WTC11 (cell line): Measurements from ENCODE around the gene POM121L2. TPM values are rescaled to one million over a fixed set of nuclear protein-coding genes. Genes with fewer than 3 reads are reported as not detected.

Experiments used
- ATAC-seq: fragments of 200-7000 bp; cut with Tn5 transposase; 2 replicates; pipeline ENCODE4 v1.10.0; 2021; ENCODE audit warnings: mild to moderate bottlenecking, moderate library complexity
- CTCF ChIA-PET: fragments of 300-600 bp; sonication (Branson Sonifier 250); formaldehyde crosslinking; loops from one replicate; lab custom pipeline; 2021; ENCODE audit warnings: antibody characterized with exemption; lab: Charles Lee
- POLR2A ChIA-PET: fragments of 350-600 bp; sonication (Branson Sonifier 250); formaldehyde crosslinking; loops from one replicate; lab custom pipeline; 2021; ENCODE audit warnings: antibody characterized with exemption; lab: Charles Lee
- DNase-seq: peaks from one replicate; pipeline ENCODE4 v3.0.0; 2021; ENCODE audit warnings: low spot score
- H3K27ac Mint-ChIP-seq: 2 replicates; pipeline ENCODE4 v1.8.0; 2021; ENCODE audit warnings: mixed read lengths
- H3K27me3 Mint-ChIP-seq: 2 replicates; pipeline ENCODE4 v1.8.0; 2021; ENCODE audit warnings: low read depth, mild to moderate bottlenecking, moderate library complexity, mixed read lengths
- H3K36me3 Mint-ChIP-seq: 2 replicates; pipeline ENCODE4 v1.8.0; 2021; ENCODE audit warnings: mixed read lengths
- H3K4me1 Mint-ChIP-seq: 2 replicates; pipeline ENCODE4 v1.8.0; 2022; ENCODE audit warnings: mixed read lengths
- H3K4me3 Mint-ChIP-seq: 2 replicates; pipeline ENCODE4 v1.8.0; 2021; ENCODE audit warnings: mild to moderate bottlenecking, moderate library complexity, mixed read lengths
- H3K9me3 Mint-ChIP-seq: 2 replicates; pipeline ENCODE4 v1.8.0; 2021; ENCODE audit warnings: mixed read lengths
- ATF3 ChIP-seq: sonication (generic); formaldehyde crosslinking; conservative IDR thresholded peaks from 2 replicates; pipeline ENCODE4 v1.8.1; 2022; ENCODE audit warnings: mild to moderate bottlenecking, missing genetic modification reagents
- CBFB ChIP-seq: sonication (generic); formaldehyde crosslinking; IDR thresholded peaks from 2 replicates; pipeline ENCODE4 v1.8.1; 2022; ENCODE audit warnings: mild to moderate bottlenecking, low read depth, missing genetic modification reagents
- CDX4 ChIP-seq: fragments of 250-450 bp; sonication (Bioruptor Pico); IDR thresholded peaks from 2 replicates; pipeline ENCODE4 v1.9.0; 2021; ENCODE audit warnings: moderate library complexity, mild to moderate bottlenecking, inconsistent platforms, borderline replicate concordance
- CREM ChIP-seq: sonication (generic); formaldehyde crosslinking; IDR thresholded peaks from 2 replicates; pipeline ENCODE4 v1.8.1; 2022; ENCODE audit warnings: mild to moderate bottlenecking, missing genetic modification reagents, moderate library complexity
- E2F1 ChIP-seq: sonication (generic); formaldehyde crosslinking; IDR thresholded peaks from 2 replicates; pipeline ENCODE4 v1.8.0; 2022; ENCODE audit warnings: mild to moderate bottlenecking, missing genetic modification reagents
- E2F4 ChIP-seq: sonication (generic); formaldehyde crosslinking; IDR thresholded peaks from 2 replicates; pipeline ENCODE4 v1.8.1; 2022; ENCODE audit warnings: low read depth, mild to moderate bottlenecking, moderate library complexity, missing genetic modification reagents, borderline replicate concordance
- FOXJ3 ChIP-seq: sonication (generic); formaldehyde crosslinking; IDR thresholded peaks from 2 replicates; pipeline ENCODE4 v1.9.0; 2021; ENCODE audit warnings: missing genetic modification reagents, mild to moderate bottlenecking, borderline replicate concordance
- FOXP1 ChIP-seq: sonication (generic); formaldehyde crosslinking; IDR thresholded peaks from 2 replicates; pipeline ENCODE4 v1.8.0; 2022; ENCODE audit warnings: missing genetic modification reagents, mild to moderate bottlenecking, moderate library complexity, borderline replicate concordance
- GABPB1 ChIP-seq: sonication (generic); formaldehyde crosslinking; IDR thresholded peaks from 2 replicates; pipeline ENCODE4 v1.8.1; 2023; ENCODE audit warnings: mild to moderate bottlenecking, missing genetic modification reagents
- GRHL2 ChIP-seq: fragments of 250-450 bp; sonication (Bioruptor Pico); IDR thresholded peaks from 2 replicates; pipeline ENCODE4 v1.8.0; 2022; ENCODE audit warnings: mild to moderate bottlenecking, moderate library complexity; ENCODE audit not compliant: insufficient replicate concordance, severe bottlenecking
- GTF2I ChIP-seq: fragments of 250-450 bp; sonication (Bioruptor Pico); conservative IDR thresholded peaks from 2 replicates; pipeline ENCODE4 v1.4.0; 2021; ENCODE audit warnings: mild to moderate bottlenecking
- IRF1 ChIP-seq: sonication (generic); formaldehyde crosslinking; IDR thresholded peaks from 2 replicates; pipeline ENCODE4 v1.8.0; 2023; ENCODE audit warnings: missing genetic modification reagents
- JAZF1 ChIP-seq: fragments of 250-450 bp; sonication (Bioruptor Pico); IDR thresholded peaks from 2 replicates; pipeline ENCODE4 v1.9.0; 2021; ENCODE audit warnings: moderate library complexity, mild to moderate bottlenecking, inconsistent platforms
- NFYB ChIP-seq: sonication (generic); formaldehyde crosslinking; conservative IDR thresholded peaks from 2 replicates; pipeline ENCODE4 v1.8.0; 2022; ENCODE audit warnings: low read depth, missing genetic modification reagents
- OVOL2 ChIP-seq: fragments of 250-450 bp; sonication (Bioruptor Pico); IDR thresholded peaks from 2 replicates; pipeline ENCODE4 v1.9.0; 2021; ENCODE audit warnings: mild to moderate bottlenecking, borderline replicate concordance
- PRRX2 ChIP-seq: fragments of 250-450 bp; sonication (Bioruptor Pico); IDR thresholded peaks from 2 replicates; pipeline ENCODE4 v1.8.0; 2021; ENCODE audit warnings: mild to moderate bottlenecking
- SMAD3 ChIP-seq: sonication (generic); formaldehyde crosslinking; IDR thresholded peaks from 2 replicates; pipeline ENCODE4 v1.8.0; 2022; ENCODE audit warnings: missing genetic modification reagents, mild to moderate bottlenecking, borderline replicate concordance
- TEAD1 ChIP-seq: sonication (generic); formaldehyde crosslinking; IDR thresholded peaks from 2 replicates; pipeline ENCODE4 v1.8.0; 2022; ENCODE audit warnings: mild to moderate bottlenecking, missing genetic modification reagents
- ZNF138 ChIP-seq: sonication (generic); formaldehyde crosslinking; conservative IDR thresholded peaks from 2 replicates; pipeline ENCODE4 v1.8.1; 2022; ENCODE audit warnings: mild to moderate bottlenecking, moderate library complexity, missing genetic modification reagents
- ZNF219 ChIP-seq: sonication (generic); formaldehyde crosslinking; IDR thresholded peaks from 2 replicates; pipeline ENCODE4 v1.8.0; 2023; ENCODE audit warnings: missing genetic modification reagents, mild to moderate bottlenecking, borderline replicate concordance
- ZNF232 ChIP-seq: sonication (generic); formaldehyde crosslinking; IDR thresholded peaks from 2 replicates; pipeline ENCODE4 v1.8.0; 2022; ENCODE audit warnings: mild to moderate bottlenecking, missing genetic modification reagents
- ZNF263 ChIP-seq: sonication (generic); formaldehyde crosslinking; IDR thresholded peaks from 2 replicates; pipeline ENCODE4 v1.8.1; 2022; ENCODE audit warnings: low read depth, mild to moderate bottlenecking, moderate library complexity, missing genetic modification reagents
- ZNF396 ChIP-seq: fragments of 250-450 bp; sonication (Bioruptor Pico); IDR thresholded peaks from 2 replicates; pipeline ENCODE4 v1.8.0; 2021; ENCODE audit warnings: mild to moderate bottlenecking, moderate library complexity, borderline replicate concordance
- ZNF532 ChIP-seq: fragments of 250-450 bp; sonication (Bioruptor Pico); IDR thresholded peaks from 2 replicates; pipeline ENCODE4 v1.9.0; 2021; ENCODE audit warnings: mild to moderate bottlenecking, borderline replicate concordance
- total RNA-seq: library from RNA; stranded (reverse); gene quantifications from 3 replicates; pipeline ENCODE4 v1.2.3, GENCODE V29; 2021

Gene POM121L2
- total RNA-seq, 1 experiment from 2014 or later, result 0.13 TPM

GRCh38 chr6:27359231-27359630, 47.2 kb upstream of the POM121L2 start:
- TF ChIP-seq GRHL2 (CRISPR knock-in tag) (no peak), ATF3 (CRISPR knock-in tag) (no peak), CREM (no peak), IRF1 (CRISPR knock-in tag) (no peak), GTF2I (CRISPR knock-in tag) (no peak), ZNF138 (CRISPR knock-in tag) (no peak), ZNF532 (CRISPR knock-in tag) (no peak)
- Mint-ChIP-seq H3K4me1 (no peaks in the 10 kb centered on the region), H3K36me3 (peaks cover 58% of the 10 kb centered on the region), H3K9me3 (peaks cover 60% of the 10 kb centered on the region), H3K4me3 (no peak overlapping the region), H3K27ac (no peak overlapping the region), H3K27me3 (no peaks in the 10 kb centered on the region)
- no peak for ATAC-seq
- POLR2A ChIA-PET, result no interaction called here
- CTCF ChIA-PET, result no interaction called here
- no peak for DNase-seq

- ATAC-seq, result no peak
- POLR2A ChIA-PET, result no interaction called here
- Mint-ChIP-seq H3K27ac (no peak overlapping the region), H3K36me3 (peaks cover 58% of the 10 kb centered on the region), H3K4me3 (no peak overlapping the region), H3K9me3 (peaks cover 63% of the 10 kb centered on the region), H3K4me1 (no peaks in the 10 kb centered on the region), H3K27me3 (peaks cover 3% of the 10 kb centered on the region)
- no peak for DNase-seq
- CTCF ChIA-PET, result no interaction called here
- no peak for TF ChIP-seq ZNF396
- TF ChIP-seq PRRX2 (CRISPR knock-in tag), result no peak
- TF ChIP-seq E2F1 (CRISPR knock-in tag), result no peak
- no peak for TF ChIP-seq ZNF219 (CRISPR knock-in tag)
- no peak for TF ChIP-seq ZNF263 (CRISPR knock-in tag)
- TF ChIP-seq OVOL2, result no peak
Measured at GRCh38 chr6:27358786-27359185, 46.7 kb upstream of the POM121L2 start.

GRCh38 chr6:27352850-27353249, 40.8 kb upstream of the POM121L2 start:
- Mint-ChIP-seq H3K4me3 (no peak overlapping the region), H3K36me3 (peaks cover 10% of the 10 kb centered on the region), H3K4me1 (no peaks in the 10 kb centered on the region), H3K27me3 (peaks cover 5% of the 10 kb centered on the region), H3K9me3 (peaks cover 36% of the 10 kb centered on the region), H3K27ac (no peak overlapping the region)
- ChIA-PET POLR2A (no interaction called here), CTCF (no interaction called here)
- DNase-seq (no peak), ATAC-seq (no peak)
- TF ChIP-seq E2F4 (CRISPR knock-in tag), result no peak
- no peak for TF ChIP-seq FOXJ3 (CRISPR knock-in tag)
- TF ChIP-seq TEAD1, result no peak
- no peak for TF ChIP-seq SMAD3 (CRISPR knock-in tag)
- no peak for TF ChIP-seq ATF3 (CRISPR knock-in tag)
- no peak for TF ChIP-seq CDX4 (CRISPR knock-in tag)
- TF ChIP-seq FOXP1 (CRISPR knock-in tag), result no peak
- no peak for TF ChIP-seq ZNF232 (CRISPR knock-in tag)
- no peak for TF ChIP-seq NFYB (CRISPR knock-in tag)
- no peak for TF ChIP-seq JAZF1
- no peak for TF ChIP-seq CBFB (CRISPR knock-in tag)
- no peak for TF ChIP-seq OVOL2
- TF ChIP-seq IRF1 (CRISPR knock-in tag), result no peak
- no peak for TF ChIP-seq GABPB1 (CRISPR knock-in tag)
